Sigmoid colon (tissue), 7 donors: ENCODE data around the gene GRIK4. TPM values are rescaled to one million over a fixed set of nuclear protein-coding genes. Genes with fewer than 3 reads are reported as not detected.

Experiments used
- DNase-seq: peaks from one replicate; pipeline ENCODE4 v3.0.0-alpha.2; 2019
- H3K27ac ChIP-seq, 4 donors: fragments of 200-600 bp; sonication (generic); one replicate each; pipeline ENCODE4 v1.5.1; 2016 to 2019; ENCODE audit warnings: mild to moderate bottlenecking in 1 of 4
- H3K27me3 ChIP-seq, 3 donors: fragments of 200-600 bp; sonication (generic); one replicate each; pipeline ENCODE4 v1.5.1; 2019; ENCODE audit warnings: mild to moderate bottlenecking in 1 of 3
- H3K36me3 ChIP-seq, 4 donors: fragments of 200-600 bp; sonication (generic); one replicate each; pipeline ENCODE4 v1.5.1; 2016 to 2019
- H3K4me1 ChIP-seq, 4 donors: fragments of 200-600 bp; sonication (generic); one replicate each; pipeline ENCODE4 v1.5.1; 2017 to 2019
- H3K4me3 ChIP-seq, 4 donors: fragments of 200-600 bp; sonication (generic); one replicate each; pipeline ENCODE4 v1.5.1; 2017 to 2019; ENCODE audit warnings: mild to moderate bottlenecking in 2 of 4, moderate library complexity in 1 of 4
- H3K9me3 ChIP-seq, 4 donors: fragments of 200-600 bp in 3 of 4; sonication (generic) in 3 of 4; one replicate each; pipeline versions ENCODE4 v1.5.1 to v1.6.1; 2013 to 2019
- EP300 ChIP-seq, 4 donors: sonication (generic); formaldehyde crosslinking; IDR thresholded peaks; one replicate each; pipeline ENCODE4 v1.6.1; 2017; ENCODE audit warnings: antibody characterized with exemption in 4 of 4
- POLR2A ChIP-seq, 2 donors: fragments of 450-650 bp; IDR thresholded peaks; one replicate each; pipeline ENCODE4 v1.6.1; 2016; ENCODE audit warnings: antibody characterized with exemption in 2 of 2, mild to moderate bottlenecking in 2 of 2, moderate library complexity in 2 of 2
- POLR2AphosphoS5 ChIP-seq, 4 donors: sonication (generic); formaldehyde crosslinking; IDR thresholded peaks; one replicate each; pipeline ENCODE4 v1.6.1; 2017; ENCODE audit warnings: antibody characterized with exemption in 4 of 4
- WGBS, 2 donors: extraction: QIAGEN DNeasy Blood & Tissue Kit; methylation state at CpG; one replicate each; pipeline ENCODE4 v1.1.7; 2013; 5-methylcytosine and 5-hydroxymethylcytosine counted together
- intact Hi-C: fragments of 100-400 bp; cut with DNase I; formaldehyde crosslinking; loops from one replicate; pipeline ENCODE4 v1.15.1; 2023
- polyA plus RNA-seq, 3 donors: library from polyadenylated mRNA; stranded (reverse); fragments of 200-250 nt; gene quantifications; one replicate each; pipeline ENCODE4 v1.2.3, GENCODE V29; 2013
- total RNA-seq, 4 donors: library from RNA; depleted of rRNA; stranded (reverse); fragments of >200 nt; gene quantifications; one replicate each; pipeline ENCODE4 v1.1.0, GENCODE V29; 2016
- TF ChIP-seq, protein P1 (sequence below), 4 experiments: fragments of 450-650 bp in 3 of 4; fragments of 200-600 bp in 1 of 4; IDR thresholded peaks; one replicate each; pipeline ENCODE4 v1.5.1; 2016 to 2019; ENCODE audit warnings: antibody characterized with exemption in 4 of 4, mild to moderate bottlenecking in 3 of 4, moderate library complexity in 2 of 4
- donor health status: healthy with polysubstance abuse.
- donor health status: Bipolar disorder and iron deficiency.
- donor health status: healthy.

The GRIK4 gene
- total and polyA plus RNA-seq, 7 donors: 0.10 to 0.36 (median 0.27) TPM; not detected in 4

DNA sequence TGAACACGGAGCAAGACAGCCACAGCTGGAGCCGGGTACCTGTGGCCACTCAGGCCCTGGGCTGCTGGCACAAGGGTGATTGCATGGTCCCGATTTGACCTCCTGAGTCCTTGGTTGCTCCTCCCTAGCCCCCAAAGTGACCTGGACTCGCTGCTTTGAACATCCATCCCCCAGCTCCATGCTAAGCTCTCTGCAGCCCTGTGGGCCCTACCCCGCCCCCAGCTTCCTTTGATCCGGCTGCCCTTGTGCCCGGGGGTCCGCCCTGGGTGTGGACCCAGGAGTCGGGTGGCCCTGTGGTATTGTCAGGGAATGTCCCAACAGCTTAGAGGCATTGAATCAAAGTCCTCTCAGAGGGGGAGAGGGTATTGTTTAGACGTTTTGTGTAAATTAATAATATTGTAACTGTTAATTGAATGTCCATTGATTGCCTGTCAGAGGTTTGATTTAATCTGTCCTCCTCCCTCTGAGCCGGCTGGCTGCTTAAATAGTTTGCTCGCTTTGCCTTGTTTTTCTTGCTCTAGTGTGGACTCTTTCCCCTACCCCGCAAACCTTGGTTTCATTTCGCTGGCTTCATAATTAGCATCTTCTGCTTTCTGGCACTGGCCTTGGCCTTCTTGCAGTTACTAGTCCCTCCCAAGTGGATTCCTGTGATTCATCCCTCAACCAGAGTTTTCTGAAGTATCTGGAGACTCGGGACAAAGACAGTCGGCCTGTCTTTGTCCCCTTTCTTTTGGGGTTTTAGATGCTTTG lies 20.7 kb downstream of the GRIK4 start:
- no peaks in the 10 kb centered on the region for H3K9me3 ChIP-seq
- H3K27me3 ChIP-seq: peaks cover 0 to 11% (median 0%) of the 10 kb centered on the region in 3 donors
- TF ChIP-seq, protein P1, sequence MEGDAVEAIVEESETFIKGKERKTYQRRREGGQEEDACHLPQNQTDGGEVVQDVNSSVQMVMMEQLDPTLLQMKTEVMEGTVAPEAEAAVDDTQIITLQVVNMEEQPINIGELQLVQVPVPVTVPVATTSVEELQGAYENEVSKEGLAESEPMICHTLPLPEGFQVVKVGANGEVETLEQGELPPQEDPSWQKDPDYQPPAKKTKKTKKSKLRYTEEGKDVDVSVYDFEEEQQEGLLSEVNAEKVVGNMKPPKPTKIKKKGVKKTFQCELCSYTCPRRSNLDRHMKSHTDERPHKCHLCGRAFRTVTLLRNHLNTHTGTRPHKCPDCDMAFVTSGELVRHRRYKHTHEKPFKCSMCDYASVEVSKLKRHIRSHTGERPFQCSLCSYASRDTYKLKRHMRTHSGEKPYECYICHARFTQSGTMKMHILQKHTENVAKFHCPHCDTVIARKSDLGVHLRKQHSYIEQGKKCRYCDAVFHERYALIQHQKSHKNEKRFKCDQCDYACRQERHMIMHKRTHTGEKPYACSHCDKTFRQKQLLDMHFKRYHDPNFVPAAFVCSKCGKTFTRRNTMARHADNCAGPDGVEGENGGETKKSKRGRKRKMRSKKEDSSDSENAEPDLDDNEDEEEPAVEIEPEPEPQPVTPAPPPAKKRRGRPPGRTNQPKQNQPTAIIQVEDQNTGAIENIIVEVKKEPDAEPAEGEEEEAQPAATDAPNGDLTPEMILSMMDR (IDR thresholded peaks at IDR 0.05): no peak
- TF ChIP-seq POLR2A (IDR thresholded peaks at IDR 0.05): no peak
- no peak for TF ChIP-seq POLR2AphosphoS5 (IDR thresholded peaks at IDR 0.05)
- no peak for TF ChIP-seq EP300 (IDR thresholded peaks at IDR 0.05)
- peaks cover 0 to 8% (median 2%) of the 10 kb centered on the region in 4 donors for H3K4me1 ChIP-seq
- WGBS, 2 donors: 36 to 70% methylated on average over 16 of the region's 16 CpGs
- no peak overlapping the region for H3K27ac ChIP-seq
- intact Hi-C loops: no loop called here
- no peak overlapping the region for H3K4me3 ChIP-seq
- no peak for DNase-seq
- H3K36me3 ChIP-seq: no peaks in the 10 kb centered on the region

DNA sequence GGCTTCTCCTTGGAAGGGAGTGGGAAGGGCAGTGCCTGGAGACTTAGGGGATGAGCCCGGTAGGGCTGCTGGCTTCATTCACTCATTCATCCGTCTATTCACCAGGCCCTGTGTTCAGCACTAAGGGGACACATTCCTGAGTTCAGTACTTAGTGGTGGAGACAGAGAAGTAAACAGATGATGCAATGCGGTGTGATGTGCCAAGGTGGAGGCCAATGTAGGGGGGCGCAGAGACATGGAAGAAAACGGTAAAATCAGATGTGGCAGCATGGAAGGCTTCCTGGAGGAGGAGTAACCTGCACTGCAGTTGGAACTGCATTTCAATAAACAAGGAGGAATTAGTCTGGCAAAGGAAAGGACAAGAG lies 21.3 kb downstream of the GRIK4 start:
- TF ChIP-seq POLR2AphosphoS5 (IDR thresholded peaks at IDR 0.05): no peak
- TF ChIP-seq, protein P1 (IDR thresholded peaks at IDR 0.05): no peak
- TF ChIP-seq POLR2A (IDR thresholded peaks at IDR 0.05): no peak
- TF ChIP-seq EP300 (IDR thresholded peaks at IDR 0.05): no peak
- intact Hi-C loops: no loop called here
- no peak for DNase-seq
- Histone ChIP-seq H3K4me1 (peaks cover 0 to 8% (median 2%) of the 10 kb centered on the region in 4 donors), H3K9me3 (no peaks in the 10 kb centered on the region), H3K4me3 (no peak overlapping the region), H3K27me3 (peaks cover 0 to 11% (median 0%) of the 10 kb centered on the region in 3 donors), H3K27ac (no peak overlapping the region), H3K36me3 (no peaks in the 10 kb centered on the region)
- WGBS, 2 donors: 45 to 65% methylated on average over 5 of the region's 5 CpGs

DNA sequence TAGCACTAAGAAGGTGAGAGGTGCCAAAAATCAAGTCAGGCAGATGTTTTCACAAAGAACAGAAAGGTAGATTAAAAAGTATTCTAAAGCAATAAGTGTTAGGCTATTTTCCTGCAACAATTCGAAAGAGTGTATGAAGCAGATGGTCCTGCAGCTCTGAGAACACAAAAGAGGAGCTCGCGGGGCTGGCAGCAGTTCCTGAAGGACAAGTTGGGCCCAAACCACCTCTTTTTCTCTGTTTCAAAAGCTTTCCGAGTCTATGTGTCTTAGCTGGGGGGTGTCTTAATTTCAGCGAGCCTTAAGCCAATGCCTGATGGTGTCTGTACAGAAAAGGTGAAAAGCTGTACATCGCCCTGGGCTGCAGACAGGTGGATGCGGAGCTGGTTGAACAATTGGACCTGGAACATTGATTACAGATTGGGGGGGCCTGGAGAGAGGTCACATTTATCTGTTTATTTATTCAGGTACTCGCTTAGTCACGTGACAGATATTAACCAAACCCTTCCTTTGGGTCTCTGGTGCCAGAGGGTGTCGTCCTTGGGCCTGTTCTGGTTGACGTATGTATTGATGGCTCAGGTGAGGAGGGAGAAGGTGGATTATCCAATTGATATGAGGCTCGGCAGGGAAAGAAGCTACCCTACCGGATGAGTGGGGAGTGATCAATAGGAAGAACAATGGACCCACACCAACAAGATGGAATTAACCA lies 24.7 kb downstream of the GRIK4 start:
- 93 to 94% methylated on average over 13 of the region's 13 CpGs for WGBS, 2 donors
- H3K36me3 ChIP-seq: no peaks in the 10 kb centered on the region
- H3K27me3 ChIP-seq: no peaks in the 10 kb centered on the region
- no peak overlapping the region for H3K27ac ChIP-seq
- no peak overlapping the region for H3K4me3 ChIP-seq
- DNase-seq: no peak
- H3K4me1 ChIP-seq: peaks cover 0 to 8% (median 2%) of the 10 kb centered on the region in 4 donors
- no peaks in the 10 kb centered on the region for H3K9me3 ChIP-seq
- intact Hi-C loops: no loop called here
- TF ChIP-seq POLR2AphosphoS5 (IDR thresholded peaks at IDR 0.05) (no peak), POLR2A (IDR thresholded peaks at IDR 0.05) (no peak), EP300 (IDR thresholded peaks at IDR 0.05) (no peak)
- TF ChIP-seq, protein P1 (IDR thresholded peaks at IDR 0.05): no peak

DNA sequence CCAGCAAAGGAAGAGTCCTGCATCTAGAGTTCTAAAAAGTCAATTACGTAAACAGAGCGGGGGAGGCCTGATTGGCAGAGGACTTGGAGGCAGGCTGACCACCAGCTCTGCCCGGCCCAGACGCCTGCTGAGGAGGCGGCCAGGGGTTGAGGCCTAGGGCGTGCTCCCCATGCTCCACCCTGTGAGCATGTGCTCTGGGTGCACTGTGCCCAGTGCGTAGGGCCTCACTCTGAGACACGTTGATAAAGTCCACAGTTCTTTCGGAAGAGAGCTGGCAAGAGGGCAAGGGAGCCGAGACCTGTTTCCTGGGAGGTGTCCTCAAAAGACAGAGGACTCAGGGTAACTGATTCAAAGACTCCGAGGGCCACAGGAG lies 25.2 kb downstream of the GRIK4 start:
- Histone ChIP-seq H3K36me3 (no peaks in the 10 kb centered on the region), H3K4me3 (no peak overlapping the region), H3K9me3 (no peaks in the 10 kb centered on the region), H3K4me1 (peaks cover 0 to 8% (median 2%) of the 10 kb centered on the region in 4 donors), H3K27ac (no peak overlapping the region), H3K27me3 (no peaks in the 10 kb centered on the region)
- WGBS, 2 donors: 91 to 92% methylated on average over 11 of the region's 11 CpGs
- intact Hi-C loops: no loop called here
- no peak for DNase-seq
- no peak for TF ChIP-seq EP300 (IDR thresholded peaks at IDR 0.05)
- TF ChIP-seq POLR2A (IDR thresholded peaks at IDR 0.05): no peak
- no peak for TF ChIP-seq POLR2AphosphoS5 (IDR thresholded peaks at IDR 0.05)

DNA sequence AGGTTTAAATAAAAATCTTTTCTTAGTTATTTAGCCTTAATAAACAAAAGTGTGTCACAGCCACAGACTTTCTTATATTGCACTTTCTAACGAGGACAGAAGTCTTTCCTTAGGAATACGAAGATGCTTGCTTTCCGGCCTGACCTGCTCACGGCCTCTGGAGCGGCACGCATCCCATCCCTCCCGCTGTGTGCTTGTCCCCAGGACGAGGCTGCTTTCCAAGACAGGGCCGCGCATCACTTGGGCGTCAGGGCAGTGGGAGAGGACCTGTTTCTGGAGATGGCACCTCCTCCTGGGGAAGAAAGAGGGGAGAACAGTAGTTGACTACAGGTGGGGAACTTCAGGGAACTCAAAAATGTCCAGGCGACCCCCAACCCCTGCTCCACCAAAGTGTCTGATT lies 26.4 kb downstream of the GRIK4 start:
- 92 to 95% methylated on average over 12 of the region's 12 CpGs for WGBS, 2 donors
- no peak overlapping the region for H3K27ac ChIP-seq
- H3K27me3 ChIP-seq: no peaks in the 10 kb centered on the region
- H3K4me1 ChIP-seq: peaks cover 0 to under 1% (median 0%) of the 10 kb centered on the region in 4 donors
- intact Hi-C loops: no loop called here
- no peaks in the 10 kb centered on the region for H3K9me3 ChIP-seq
- no peaks in the 10 kb centered on the region for H3K36me3 ChIP-seq
- no peak for DNase-seq
- no peak for TF ChIP-seq POLR2AphosphoS5 (IDR thresholded peaks at IDR 0.05)
- TF ChIP-seq EP300 (IDR thresholded peaks at IDR 0.05): no peak
- no peak for TF ChIP-seq POLR2A (IDR thresholded peaks at IDR 0.05)
- TF ChIP-seq, protein P1 (IDR thresholded peaks at IDR 0.05): no peak
- H3K4me3 ChIP-seq: no peak overlapping the region
